DOHH2 (cell line): ENCODE results near the gene PPP2R2B.

Experiments used
- H3F3A ChIP-seq: fragments of 200-600 bp; sonication (generic), shearing (Covaris generic); 2 replicates; pipeline ENCODE4 v1.6.0; 2016; ENCODE audit warnings: antibody characterized with exemption, mild to moderate bottlenecking; ENCODE audit not compliant: control insufficient read depth, insufficient read depth
- H3K27ac ChIP-seq: fragments of 200-600 bp; sonication (generic); 2 replicates; pipeline ENCODE4 v1.5.1; 2014; ENCODE audit warnings: low read depth, mild to moderate bottlenecking, low read length, moderate library complexity
- H3K27me3 ChIP-seq: fragments of 200-600 bp; sonication (generic); 2 replicates; pipeline ENCODE4 v1.6.1; 2014; ENCODE audit warnings: mild to moderate bottlenecking, low read length, mixed read lengths; ENCODE audit not compliant: control insufficient read depth
- H3K36me3 ChIP-seq: fragments of 200-600 bp; sonication (generic); 2 replicates; pipeline ENCODE4 v1.6.1; 2014; ENCODE audit warnings: mild to moderate bottlenecking, low read length, moderate library complexity, mixed read lengths; ENCODE audit not compliant: control insufficient read depth
- H3K4me1 ChIP-seq: fragments of 200-600 bp; sonication (generic); 2 replicates; pipeline ENCODE4 v1.6.1; 2014; ENCODE audit warnings: mild to moderate bottlenecking, low read length, mixed read lengths; ENCODE audit not compliant: control insufficient read depth
- H3K4me2 ChIP-seq: fragments of 200-600 bp; sonication (generic); 2 replicates; pipeline ENCODE4 v1.6.0; 2014; ENCODE audit warnings: mild to moderate bottlenecking, low read length, moderate library complexity
- H3K4me3 ChIP-seq: fragments of 200-600 bp; sonication (generic); 2 replicates; pipeline ENCODE4 v1.5.1; 2014; ENCODE audit warnings: mild to moderate bottlenecking, low read length, mixed read lengths
- H3K79me2 ChIP-seq: fragments of 200-600 bp; sonication (generic); 2 replicates; pipeline ENCODE4 v1.6.1; 2014; ENCODE audit warnings: mild to moderate bottlenecking, low read length, mixed read lengths; ENCODE audit not compliant: control insufficient read depth
- H3K9me2 ChIP-seq: fragments of 200-600 bp; sonication (generic); replicated peaks from 2 replicates; pipeline ENCODE4 v1.6.1; 2014; ENCODE audit warnings: mild to moderate bottlenecking, low read length, mixed read lengths; ENCODE audit not compliant: control insufficient read depth
- H3K9me3 ChIP-seq: fragments of 200-600 bp; sonication (generic); 2 replicates; pipeline ENCODE4 v1.6.1; 2014; ENCODE audit warnings: antibody characterized with exemption, low read length, mixed read lengths; ENCODE audit not compliant: control insufficient read depth, insufficient read depth
- H4K20me1 ChIP-seq: fragments of 200-600 bp; sonication (generic); 2 replicates; pipeline ENCODE4 v1.6.0; 2014; ENCODE audit warnings: low read depth, mild to moderate bottlenecking, antibody characterized with exemption, low read length, moderate library complexity; ENCODE audit not compliant: control insufficient read depth, insufficient read depth
- EZH2phosphoT487 ChIP-seq: fragments of 200-600 bp; sonication (generic); IDR thresholded peaks from 2 replicates; pipeline ENCODE4 v1.6.1; 2017; ENCODE audit warnings: borderline replicate concordance, mild to moderate bottlenecking, antibody characterized with exemption, low read length, moderate library complexity, mixed read lengths
- TF ChIP-seq, protein P1 (sequence below): fragments of 200-600 bp; sonication (generic); IDR thresholded peaks from one replicate; pipeline ENCODE4 v1.5.1; 2014; ENCODE audit warnings: antibody characterized with exemption, mild to moderate bottlenecking, low read depth, low read length; ENCODE audit not compliant: poor library complexity, severe bottlenecking

Gene PPP2R2B

GRCh38 chr5:146781157-146781556 is 97.4 kb downstream of the PPP2R2B start:
- Histone ChIP-seq H4K20me1 (no peaks in the 10 kb centered on the region), H3K4me3 (no peak overlapping the region), H3K36me3 (no peaks in the 10 kb centered on the region), H3F3A (no peaks in the 10 kb centered on the region), H3K27ac (no peak overlapping the region), H3K4me2 (no peak overlapping the region), H3K9me2 (no peaks in the 10 kb centered on the region), H3K27me3 (no peaks in the 10 kb centered on the region), H3K4me1 (no peaks in the 10 kb centered on the region), H3K9me3 (no peaks in the 10 kb centered on the region), H3K79me2 (no peaks in the 10 kb centered on the region)
- TF ChIP-seq, protein P1, sequence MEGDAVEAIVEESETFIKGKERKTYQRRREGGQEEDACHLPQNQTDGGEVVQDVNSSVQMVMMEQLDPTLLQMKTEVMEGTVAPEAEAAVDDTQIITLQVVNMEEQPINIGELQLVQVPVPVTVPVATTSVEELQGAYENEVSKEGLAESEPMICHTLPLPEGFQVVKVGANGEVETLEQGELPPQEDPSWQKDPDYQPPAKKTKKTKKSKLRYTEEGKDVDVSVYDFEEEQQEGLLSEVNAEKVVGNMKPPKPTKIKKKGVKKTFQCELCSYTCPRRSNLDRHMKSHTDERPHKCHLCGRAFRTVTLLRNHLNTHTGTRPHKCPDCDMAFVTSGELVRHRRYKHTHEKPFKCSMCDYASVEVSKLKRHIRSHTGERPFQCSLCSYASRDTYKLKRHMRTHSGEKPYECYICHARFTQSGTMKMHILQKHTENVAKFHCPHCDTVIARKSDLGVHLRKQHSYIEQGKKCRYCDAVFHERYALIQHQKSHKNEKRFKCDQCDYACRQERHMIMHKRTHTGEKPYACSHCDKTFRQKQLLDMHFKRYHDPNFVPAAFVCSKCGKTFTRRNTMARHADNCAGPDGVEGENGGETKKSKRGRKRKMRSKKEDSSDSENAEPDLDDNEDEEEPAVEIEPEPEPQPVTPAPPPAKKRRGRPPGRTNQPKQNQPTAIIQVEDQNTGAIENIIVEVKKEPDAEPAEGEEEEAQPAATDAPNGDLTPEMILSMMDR, result no peak
- TF ChIP-seq EZH2phosphoT487, result no peak

DNA sequence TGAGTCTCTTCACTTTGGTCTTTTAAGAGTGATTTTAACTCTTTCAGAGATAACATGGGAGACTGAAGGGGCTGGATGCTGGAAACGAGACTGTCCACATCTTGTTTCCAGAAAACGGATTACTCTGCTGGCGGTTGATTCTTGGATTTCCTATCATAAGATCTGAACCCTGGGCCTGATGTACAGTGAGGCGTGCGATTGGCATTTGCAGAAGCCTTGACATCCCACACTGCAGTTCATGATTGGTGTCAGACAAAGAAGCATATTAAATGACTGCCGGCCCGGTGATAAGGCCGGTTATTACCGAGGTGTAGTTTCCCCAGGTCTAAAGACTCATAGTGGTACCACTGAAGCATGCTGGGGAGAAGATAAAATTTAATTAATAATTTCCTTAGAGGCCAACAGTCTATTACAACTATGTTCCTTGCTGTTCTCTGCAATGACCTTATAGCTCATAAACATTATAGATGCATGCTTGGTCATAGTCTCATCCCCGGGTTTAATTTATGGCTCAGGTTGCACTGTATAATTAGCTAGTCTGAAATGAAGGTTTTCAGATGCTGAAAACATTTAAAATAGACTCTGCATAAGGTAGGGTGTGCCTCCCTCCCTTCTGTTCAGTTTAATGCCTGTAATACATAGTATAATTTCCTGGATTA is 99.2 kb downstream of the PPP2R2B start:
- H3K4me1 ChIP-seq, result no peaks in the 10 kb centered on the region
- H4K20me1 ChIP-seq, result no peaks in the 10 kb centered on the region
- H3K27ac ChIP-seq, result no peak overlapping the region
- no peaks in the 10 kb centered on the region for H3F3A ChIP-seq
- TF ChIP-seq, protein P1, result no peak
- no peak overlapping the region for H3K4me3 ChIP-seq
- H3K27me3 ChIP-seq, result no peaks in the 10 kb centered on the region
- no peaks in the 10 kb centered on the region for H3K9me3 ChIP-seq
- no peaks in the 10 kb centered on the region for H3K9me2 ChIP-seq
- no peaks in the 10 kb centered on the region for H3K79me2 ChIP-seq
- no peak overlapping the region for H3K4me2 ChIP-seq
- no peaks in the 10 kb centered on the region for H3K36me3 ChIP-seq

DNA sequence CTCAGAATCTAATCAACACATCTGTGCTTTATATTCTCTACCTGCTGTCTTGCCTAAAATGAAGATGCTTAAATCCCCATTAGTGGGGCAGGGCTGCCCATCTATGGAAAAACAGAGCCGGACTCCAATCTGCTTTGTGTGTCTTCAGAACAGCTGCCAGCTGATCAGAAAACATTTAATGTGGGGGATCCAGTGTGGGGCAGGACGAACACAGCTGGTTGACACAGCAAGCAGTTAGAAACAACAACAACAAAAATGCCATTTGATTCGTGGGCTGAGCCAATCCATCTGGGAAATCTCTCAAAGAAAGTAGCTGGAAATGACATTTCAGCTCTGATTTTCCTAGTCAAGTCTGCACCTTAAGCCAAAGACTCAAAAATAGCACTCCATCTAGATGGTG is 99.8 kb downstream of the PPP2R2B start:
- H3K4me3 ChIP-seq, result no peak overlapping the region
- no peak overlapping the region for H3K4me2 ChIP-seq
- H4K20me1 ChIP-seq, result no peaks in the 10 kb centered on the region

More for the DNA sequence above, 99.8 kb downstream of the PPP2R2B start:
- H3K9me3 ChIP-seq, result no peaks in the 10 kb centered on the region
- no peaks in the 10 kb centered on the region for H3K27me3 ChIP-seq
- no peaks in the 10 kb centered on the region for H3K79me2 ChIP-seq
- H3K9me2 ChIP-seq, result no peaks in the 10 kb centered on the region
- no peaks in the 10 kb centered on the region for H3K36me3 ChIP-seq
- no peaks in the 10 kb centered on the region for H3F3A ChIP-seq
- no peak overlapping the region for H3K27ac ChIP-seq
- H3K4me1 ChIP-seq, result no peaks in the 10 kb centered on the region
- TF ChIP-seq EZH2phosphoT487, result no peak
- TF ChIP-seq, protein P1, result no peak
